HAP-1 (cell line): ENCODE results near the gene NNT.
"Not testable (repeated sequence)": the region's sequence is repeated elsewhere in the genome, so short reads cannot be mapped to it uniquely, and the experiment has no call there.

Experiments used
- DNase-seq, 2 experiments: peaks; one replicate each; pipeline ENCODE4 v3.0.0-alpha.2; 2016 to 2020; ENCODE audit warnings: low spot score in 2 of 2
- H3K27me3 ChIP-seq: fragments of 250-450 bp; sonication (Bioruptor Pico); 2 replicates; pipeline ENCODE4 v1.5.1; 2020; ENCODE audit warnings: low read depth, mild to moderate bottlenecking, moderate library complexity
- H3K36me3 ChIP-seq: fragments of 250-450 bp; sonication (Bioruptor Pico); replicated peaks from 2 replicates; pipeline ENCODE4 v1.5.1; 2020; ENCODE audit warnings: mild to moderate bottlenecking
- H3K4me1 ChIP-seq: fragments of 250-450 bp; sonication (Bioruptor Pico); 2 replicates; pipeline ENCODE4 v1.5.1; 2020; ENCODE audit warnings: mild to moderate bottlenecking
- H3K4me3 ChIP-seq: fragments of 250-450 bp; sonication (Bioruptor Pico); 2 replicates; pipeline ENCODE4 v1.5.1; 2020; ENCODE audit warnings: mild to moderate bottlenecking, moderate library complexity
- H3K9me3 ChIP-seq: fragments of 250-450 bp; sonication (Bioruptor Pico); 2 replicates; pipeline ENCODE4 v1.5.1; 2020; ENCODE audit warnings: mild to moderate bottlenecking, moderate library complexity
- in situ Hi-C: fragments of 300-500 bp; cut with MboI; formaldehyde crosslinking; loops from 3 replicates; pipeline ENCODE4 v1.14.3; 2020; ENCODE audit warnings: low sequenced_read_pairs, inconsistent platforms, mixed read lengths

The NNT gene

GRCh38 chr5:43700601-43701000 lies 97.6 kb downstream of the NNT start:
- no peak overlapping the region for H3K4me3 ChIP-seq
- DNase-seq = no peak
- H3K36me3 ChIP-seq = peaks cover 40% of the 10 kb centered on the region
- H3K9me3 ChIP-seq = no peaks in the 10 kb centered on the region; the same call in 1 of the 2 replicates
- no peaks in the 10 kb centered on the region for H3K4me1 ChIP-seq
- in situ Hi-C loops = no loop called here
- H3K27me3 ChIP-seq = no peaks in the 10 kb centered on the region

GRCh38 chr5:43701227-43701626 lies 98.2 kb downstream of the NNT start:
- in situ Hi-C loops = no loop called here
- Histone ChIP-seq H3K36me3 (peaks cover 37% of the 10 kb centered on the region), H3K27me3 (no peaks in the 10 kb centered on the region), H3K9me3 (no peaks in the 10 kb centered on the region), H3K4me3 (no peak overlapping the region), H3K4me1 (no peaks in the 10 kb centered on the region)
- DNase-seq = no peak

- H3K4me1 ChIP-seq = no peaks in the 10 kb centered on the region
- H3K36me3 ChIP-seq = peaks cover 38% of the 10 kb centered on the region
- no peaks in the 10 kb centered on the region for H3K27me3 ChIP-seq
- in situ Hi-C loops = no loop called here
- H3K9me3 ChIP-seq = no peaks in the 10 kb centered on the region
- no peak overlapping the region for H3K4me3 ChIP-seq
- DNase-seq = no peak
These were observed 99.3 kb downstream of the NNT start for GRCh38 chr5:43702293-43702692.

GRCh38 chr5:43702815-43703214 lies 99.8 kb downstream of the NNT start:
- H3K36me3 ChIP-seq = peaks cover 38% of the 10 kb centered on the region
- in situ Hi-C loops = no loop called here
- no peaks in the 10 kb centered on the region for H3K9me3 ChIP-seq
- no peak overlapping the region for H3K4me3 ChIP-seq
- DNase-seq = peak in 1 of 2 experiments; percentile 12
- no peaks in the 10 kb centered on the region for H3K27me3 ChIP-seq
- no peaks in the 10 kb centered on the region for H3K4me1 ChIP-seq

GRCh38 chr5:43704243-43704642 lies 101.3 kb downstream of the NNT start:
- Histone ChIP-seq H3K36me3 (peaks cover 38% of the 10 kb centered on the region), H3K4me1 (no peaks in the 10 kb centered on the region), H3K4me3 (no peak overlapping the region), H3K27me3 (no peaks in the 10 kb centered on the region), H3K9me3 (no peaks in the 10 kb centered on the region)
- in situ Hi-C loops = no loop called here
- DNase-seq = no peak

- peaks cover 34% of the 10 kb centered on the region for H3K36me3 ChIP-seq
- in situ Hi-C loops, H3K4me3 ChIP-seq, H3K9me3 ChIP-seq, H3K27me3 ChIP-seq, DNase-seq, H3K4me1 ChIP-seq: not testable (repeated sequence)
These were observed 103.6 kb downstream of the NNT start for GRCh38 chr5:43706576-43706975.

GRCh38 chr5:43711496-43711895 lies 108.5 kb downstream of the NNT start:
- in situ Hi-C loops = no loop called here
- no peak overlapping the region for H3K4me3 ChIP-seq
- peaks cover 2% of the 10 kb centered on the region for H3K36me3 ChIP-seq
- no peak for DNase-seq
- H3K27me3 ChIP-seq = no peaks in the 10 kb centered on the region
- no peaks in the 10 kb centered on the region for H3K4me1 ChIP-seq
- no peaks in the 10 kb centered on the region for H3K9me3 ChIP-seq

GRCh38 chr5:43712081-43712480 lies 109.1 kb downstream of the NNT start:
- H3K9me3 ChIP-seq = no peaks in the 10 kb centered on the region
- no peaks in the 10 kb centered on the region for H3K4me1 ChIP-seq
- no peaks in the 10 kb centered on the region for H3K27me3 ChIP-seq
- DNase-seq = no peak
- no peak overlapping the region for H3K4me3 ChIP-seq
- in situ Hi-C loops = no loop called here
- no peaks in the 10 kb centered on the region for H3K36me3 ChIP-seq

- H3K9me3 ChIP-seq, H3K4me3 ChIP-seq, in situ Hi-C loops, DNase-seq, H3K36me3 ChIP-seq, H3K4me1 ChIP-seq, H3K27me3 ChIP-seq: not testable (repeated sequence)
These were observed 116.8 kb downstream of the NNT start for GRCh38 chr5:43719783-43720182.

GRCh38 chr5:43728581-43728980 lies 125.6 kb downstream of the NNT start:
- in situ Hi-C loops = no loop called here
- Histone ChIP-seq H3K36me3 (no peaks in the 10 kb centered on the region), H3K4me3 (no peak overlapping the region), H3K9me3 (no peaks in the 10 kb centered on the region), H3K4me1 (no peaks in the 10 kb centered on the region), H3K27me3 (peaks cover 7% of the 10 kb centered on the region; the same call in 1 of the 2 replicates)
- no peak for DNase-seq

- in situ Hi-C loops = no loop called here
- DNase-seq = peak in 1 of 2 experiments; percentile 28
These were observed 127.0 kb downstream of the NNT start for GRCh38 chr5:43729846-43730478.

GRCh38 chr5:43730832-43731342 lies 127.9 kb downstream of the NNT start:
- H3K9me3 ChIP-seq = no peaks in the 10 kb centered on the region
- H3K4me3 ChIP-seq = no peak overlapping the region
- peaks cover 7% of the 10 kb centered on the region; the same call in 1 of the 2 replicates for H3K27me3 ChIP-seq
- DNase-seq = no peak
- H3K36me3 ChIP-seq = no peaks in the 10 kb centered on the region
- H3K4me1 ChIP-seq = no peaks in the 10 kb centered on the region
- in situ Hi-C loops = no loop called here

More at GRCh38 chr5:43729846-43730478, 127.0 kb downstream of the NNT start:
- no peaks in the 10 kb centered on the region for H3K4me1 ChIP-seq
- no peaks in the 10 kb centered on the region for H3K9me3 ChIP-seq
- no peak overlapping the region for H3K4me3 ChIP-seq
- H3K36me3 ChIP-seq = no peaks in the 10 kb centered on the region
- peaks cover 7% of the 10 kb centered on the region; the same call in 1 of the 2 replicates for H3K27me3 ChIP-seq

- in situ Hi-C loops = no loop called here
- no peaks in the 10 kb centered on the region for H3K9me3 ChIP-seq
These were observed 128.6 kb downstream of the NNT start for GRCh38 chr5:43731573-43731972.

GRCh38 chr5:43745923-43746548 lies 143.1 kb downstream of the NNT start:
- in situ Hi-C loops, H3K27me3 ChIP-seq, H3K9me3 ChIP-seq: not testable (repeated sequence)

More at GRCh38 chr5:43731573-43731972, 128.6 kb downstream of the NNT start:
- Histone ChIP-seq H3K4me1 (no peaks in the 10 kb centered on the region), H3K36me3 (no peaks in the 10 kb centered on the region), H3K4me3 (no peak overlapping the region), H3K27me3 (peaks cover 7% of the 10 kb centered on the region; the same call in 1 of the 2 replicates)
- DNase-seq = no peak

More at GRCh38 chr5:43745923-43746548, 143.1 kb downstream of the NNT start:
- H3K4me1 ChIP-seq, DNase-seq, H3K4me3 ChIP-seq, H3K36me3 ChIP-seq: not testable (repeated sequence)
